Thyroid gland (tissue), 4 donors: ENCODE data around the gene OR51I1. TPM values are rescaled to one million over a fixed set of nuclear protein-coding genes. Genes with fewer than 3 reads are reported as not detected.

Experiments
- DNase-seq, 2 donors: peaks; one replicate each; pipeline ENCODE4 v3.0.0-alpha.2; 2019
- H3K27ac ChIP-seq, 3 donors: fragments of 200-600 bp; sonication (generic); 1 replicate in 2 of 3; 2 replicates in 1 of 3; pipeline ENCODE4 v1.5.1; 2016 to 2019; ENCODE audit warnings: mild to moderate bottlenecking in 1 of 3, moderate library complexity in 1 of 3
- H3K27me3 ChIP-seq: fragments of 200-600 bp; sonication (generic); one replicate; pipeline ENCODE4 v1.5.1; 2019
- H3K36me3 ChIP-seq, 2 donors: fragments of 200-600 bp; sonication (generic); one replicate each; pipeline ENCODE4 v1.5.1; 2016 to 2019
- H3K4me1 ChIP-seq, 2 donors: fragments of 200-600 bp; sonication (generic); one replicate each; pipeline ENCODE4 v1.5.1; 2017 to 2019
- H3K4me3 ChIP-seq, 3 donors: fragments of 200-600 bp; sonication (generic); replicated peaks in 1 of 3; 1 replicate in 2 of 3; 2 replicates in 1 of 3; pipeline ENCODE4 v1.5.1; 2016; ENCODE audit warnings: mild to moderate bottlenecking in 1 of 3
- H3K9me3 ChIP-seq: fragments of 200-600 bp; sonication (generic); one replicate; pipeline ENCODE4 v1.5.1; 2017
- CTCF ChIP-seq, 6 experiments: fragments of 200-600 bp in 3 of 6; fragments of 450-650 bp in 3 of 6; sonication (generic) in 3 of 6; IDR thresholded peaks; one replicate each; pipeline ENCODE4 v1.5.1; 2016 to 2019; ENCODE audit warnings: antibody characterized with exemption in 6 of 6, mild to moderate bottlenecking in 2 of 6, inconsistent platforms in 1 of 6, moderate library complexity in 1 of 6
- POLR2A ChIP-seq, 2 donors: fragments of 450-650 bp; IDR thresholded peaks; one replicate each; pipeline ENCODE4 v1.6.1; 2017; ENCODE audit warnings: antibody characterized with exemption in 2 of 2, mild to moderate bottlenecking in 2 of 2, moderate library complexity in 1 of 2
- WGBS, 2 donors: methylation state at CpG; one replicate each; pipeline ENCODE4 v1.1.5; 2017; 5-methylcytosine and 5-hydroxymethylcytosine counted together
- intact Hi-C: fragments of 100-400 bp; cut with DNase I; formaldehyde crosslinking; loops from one replicate; pipeline ENCODE4 v1.15.1; 2023
- total RNA-seq, 4 donors: library from RNA; depleted of rRNA; stranded (reverse); fragments of >200 nt; gene quantifications; one replicate each; pipeline ENCODE4 v1.2.3, GENCODE V29; 2016

The OR51I1 gene
- total RNA-seq, 4 donors from 2014 or later = 0.33 to 0.93 TPM; not detected in 2

GRCh38 chr11:5486003-5486402, 44.7 kb upstream of the OR51I1 start:
- no peaks in the 10 kb centered on the region for H3K9me3 ChIP-seq
- WGBS, 2 donors = 89 to 91% methylated on average over 3 of the region's 3 CpGs
- H3K27me3 ChIP-seq = no peaks in the 10 kb centered on the region
- intact Hi-C loops = no loop called here
- no peak overlapping the region for H3K4me3 ChIP-seq
- no peaks in the 10 kb centered on the region for H3K36me3 ChIP-seq
- TF ChIP-seq CTCF (IDR thresholded peaks at IDR 0.05) (no peak), POLR2A (IDR thresholded peaks at IDR 0.05) (no peak)
- no peaks in the 10 kb centered on the region for H3K4me1 ChIP-seq
- DNase-seq = no peak
- H3K27ac ChIP-seq = no peak overlapping the region

- H3K4me1 ChIP-seq = no peaks in the 10 kb centered on the region
- H3K27ac ChIP-seq = no peak overlapping the region
- no peaks in the 10 kb centered on the region for H3K36me3 ChIP-seq
- WGBS, 2 donors = 43 to 50% methylated on average over 2 of the region's 2 CpGs
- intact Hi-C loops = loop anchor here (5.0 kb wide), 1 partner anchor 331 kb away; the partner anchor contains the start of gene OR52N2
- H3K9me3 ChIP-seq = no peaks in the 10 kb centered on the region
- no peak overlapping the region for H3K4me3 ChIP-seq
- no peaks in the 10 kb centered on the region for H3K27me3 ChIP-seq
- TF ChIP-seq POLR2A (IDR thresholded peaks at IDR 0.05) = no peak
- peak; percentile 12 to 67 (median 58) for TF ChIP-seq CTCF (IDR thresholded peaks at IDR 0.05)
- peak; percentile 27 to 45 for DNase-seq
Observed at GRCh38 chr11:5476186-5476819, 35.0 kb upstream of the OR51I1 start.

- Histone ChIP-seq H3K9me3 (no peaks in the 10 kb centered on the region), H3K4me1 (no peaks in the 10 kb centered on the region), H3K36me3 (no peaks in the 10 kb centered on the region), H3K27ac (no peak overlapping the region), H3K27me3 (no peaks in the 10 kb centered on the region), H3K4me3 (no peak overlapping the region)
- no peak for DNase-seq
- intact Hi-C loops = no loop called here
- no peak for TF ChIP-seq POLR2A (IDR thresholded peaks at IDR 0.05)
- no peak for TF ChIP-seq CTCF (IDR thresholded peaks at IDR 0.05)
Observed at GRCh38 chr11:5473921-5474320, 32.6 kb upstream of the OR51I1 start.

- TF ChIP-seq POLR2A (IDR thresholded peaks at IDR 0.05) (no peak), CTCF (IDR thresholded peaks at IDR 0.05) (no peak)
- 39 to 60% methylated on average over 2 of the region's 2 CpGs for WGBS, 2 donors
- H3K9me3 ChIP-seq = no peaks in the 10 kb centered on the region
- no peaks in the 10 kb centered on the region for H3K27me3 ChIP-seq
- no peak overlapping the region for H3K4me3 ChIP-seq
- no peaks in the 10 kb centered on the region for H3K36me3 ChIP-seq
- intact Hi-C loops = no loop called here
- H3K27ac ChIP-seq = no peak overlapping the region
- no peaks in the 10 kb centered on the region for H3K4me1 ChIP-seq
- no peak for DNase-seq
Observed at GRCh38 chr11:5467527-5467926, 26.2 kb upstream of the OR51I1 start.

- Histone ChIP-seq H3K9me3 (no peaks in the 10 kb centered on the region), H3K4me3 (no peak overlapping the region), H3K4me1 (no peaks in the 10 kb centered on the region), H3K27me3 (no peaks in the 10 kb centered on the region), H3K36me3 (no peaks in the 10 kb centered on the region), H3K27ac (no peak overlapping the region)
- intact Hi-C loops = no loop called here
- no peak for DNase-seq
- 90 to 91% methylated on average over 7 to 14 of the region's 14 CpGs for WGBS, 2 donors
- TF ChIP-seq CTCF (IDR thresholded peaks at IDR 0.05) (no peak), POLR2A (IDR thresholded peaks at IDR 0.05) (no peak)
Observed at GRCh38 chr11:5460983-5461621, 19.8 kb upstream of the OR51I1 start.
